DOHH2 (cell line): Measurements from ENCODE around the gene KCNIP1.

ENCODE experiments used
- H3F3A ChIP-seq: fragments of 200-600 bp; sonication (generic), shearing (Covaris generic); 2 replicates; pipeline ENCODE4 v1.6.0; 2016; ENCODE audit warnings: antibody characterized with exemption, mild to moderate bottlenecking; ENCODE audit not compliant: control insufficient read depth, insufficient read depth
- H3K27ac ChIP-seq: fragments of 200-600 bp; sonication (generic); 2 replicates; pipeline ENCODE4 v1.5.1; 2014; ENCODE audit warnings: low read depth, mild to moderate bottlenecking, low read length, moderate library complexity
- H3K27me3 ChIP-seq: fragments of 200-600 bp; sonication (generic); 2 replicates; pipeline ENCODE4 v1.6.1; 2014; ENCODE audit warnings: mild to moderate bottlenecking, low read length, mixed read lengths; ENCODE audit not compliant: control insufficient read depth
- H3K36me3 ChIP-seq: fragments of 200-600 bp; sonication (generic); 2 replicates; pipeline ENCODE4 v1.6.1; 2014; ENCODE audit warnings: mild to moderate bottlenecking, low read length, moderate library complexity, mixed read lengths; ENCODE audit not compliant: control insufficient read depth
- H3K4me1 ChIP-seq: fragments of 200-600 bp; sonication (generic); 2 replicates; pipeline ENCODE4 v1.6.1; 2014; ENCODE audit warnings: mild to moderate bottlenecking, low read length, mixed read lengths; ENCODE audit not compliant: control insufficient read depth
- H3K4me2 ChIP-seq: fragments of 200-600 bp; sonication (generic); 2 replicates; pipeline ENCODE4 v1.6.0; 2014; ENCODE audit warnings: mild to moderate bottlenecking, low read length, moderate library complexity
- H3K4me3 ChIP-seq: fragments of 200-600 bp; sonication (generic); 2 replicates; pipeline ENCODE4 v1.5.1; 2014; ENCODE audit warnings: mild to moderate bottlenecking, low read length, mixed read lengths
- H3K79me2 ChIP-seq: fragments of 200-600 bp; sonication (generic); 2 replicates; pipeline ENCODE4 v1.6.1; 2014; ENCODE audit warnings: mild to moderate bottlenecking, low read length, mixed read lengths; ENCODE audit not compliant: control insufficient read depth
- H3K9me2 ChIP-seq: fragments of 200-600 bp; sonication (generic); replicated peaks from 2 replicates; pipeline ENCODE4 v1.6.1; 2014; ENCODE audit warnings: mild to moderate bottlenecking, low read length, mixed read lengths; ENCODE audit not compliant: control insufficient read depth
- H3K9me3 ChIP-seq: fragments of 200-600 bp; sonication (generic); 2 replicates; pipeline ENCODE4 v1.6.1; 2014; ENCODE audit warnings: antibody characterized with exemption, low read length, mixed read lengths; ENCODE audit not compliant: control insufficient read depth, insufficient read depth
- H4K20me1 ChIP-seq: fragments of 200-600 bp; sonication (generic); 2 replicates; pipeline ENCODE4 v1.6.0; 2014; ENCODE audit warnings: low read depth, mild to moderate bottlenecking, antibody characterized with exemption, low read length, moderate library complexity; ENCODE audit not compliant: control insufficient read depth, insufficient read depth
- CTCF ChIP-seq: fragments of 200-600 bp; sonication (generic); IDR thresholded peaks from one replicate; pipeline ENCODE4 v1.5.1; 2014; ENCODE audit warnings: antibody characterized with exemption, mild to moderate bottlenecking, low read depth, low read length; ENCODE audit not compliant: poor library complexity, severe bottlenecking
- EZH2phosphoT487 ChIP-seq: fragments of 200-600 bp; sonication (generic); IDR thresholded peaks from 2 replicates; pipeline ENCODE4 v1.6.1; 2017; ENCODE audit warnings: borderline replicate concordance, mild to moderate bottlenecking, antibody characterized with exemption, low read length, moderate library complexity, mixed read lengths

Gene KCNIP1

GRCh38 chr5:170582644-170583330 lies 79.0 kb downstream of the KCNIP1 start:
- Histone ChIP-seq H3K9me3 (no peaks in the 10 kb centered on the region), H3F3A (no peaks in the 10 kb centered on the region), H3K9me2 (no peaks in the 10 kb centered on the region), H4K20me1 (no peaks in the 10 kb centered on the region), H3K27ac (no peak overlapping the region), H3K27me3 (no peaks in the 10 kb centered on the region), H3K79me2 (no peaks in the 10 kb centered on the region), H3K4me2 (no peak overlapping the region), H3K4me3 (no peak overlapping the region), H3K4me1 (no peaks in the 10 kb centered on the region), H3K36me3 (no peaks in the 10 kb centered on the region)
- no peak for TF ChIP-seq CTCF
- no peak for TF ChIP-seq EZH2phosphoT487

GRCh38 chr5:170584003-170584402 lies 80.2 kb downstream of the KCNIP1 start:
- Histone ChIP-seq H3K9me2 (no peaks in the 10 kb centered on the region), H3K36me3 (no peaks in the 10 kb centered on the region), H3K4me1 (no peaks in the 10 kb centered on the region), H3K4me3 (no peak overlapping the region), H3K79me2 (no peaks in the 10 kb centered on the region), H4K20me1 (no peaks in the 10 kb centered on the region), H3F3A (no peaks in the 10 kb centered on the region), H3K27me3 (no peaks in the 10 kb centered on the region), H3K4me2 (no peak overlapping the region), H3K27ac (no peak overlapping the region), H3K9me3 (no peaks in the 10 kb centered on the region)
- TF ChIP-seq CTCF = no peak
- no peak for TF ChIP-seq EZH2phosphoT487

- H3K4me1 ChIP-seq = no peaks in the 10 kb centered on the region
- H4K20me1 ChIP-seq = no peaks in the 10 kb centered on the region
- H3K4me3 ChIP-seq = no peak overlapping the region
- no peaks in the 10 kb centered on the region for H3K9me2 ChIP-seq
- H3K9me3 ChIP-seq = no peaks in the 10 kb centered on the region
- no peaks in the 10 kb centered on the region for H3F3A ChIP-seq
- H3K79me2 ChIP-seq = no peaks in the 10 kb centered on the region
- H3K36me3 ChIP-seq = no peaks in the 10 kb centered on the region
- no peaks in the 10 kb centered on the region for H3K27me3 ChIP-seq
- TF ChIP-seq EZH2phosphoT487 (no peak), CTCF (no peak)
- no peak overlapping the region for H3K4me2 ChIP-seq
- no peak overlapping the region for H3K27ac ChIP-seq
Measured at GRCh38 chr5:170584450-170585058, 80.7 kb downstream of the KCNIP1 start.
